Dermis blood vessel endothelial cell (primary cell): ENCODE data around the gene TBC1D3B. TPM values are rescaled to one million over a fixed set of nuclear protein-coding genes. Genes with fewer than 3 reads are reported as not detected.
"Not testable (repeated sequence)": the region's sequence is repeated elsewhere in the genome, so short reads cannot be mapped to it uniquely, and the experiment has no call there.

Experiments used
- DNase-seq: peaks from one replicate; pipeline ENCODE4 v3.0.0; 2010
- total RNA-seq: library from RNA; depleted of rRNA; stranded (reverse); fragments of >200 nt; gene quantifications from 2 replicates; pipeline ENCODE4 v1.2.3, GENCODE V29; 2014

The TBC1D3B gene
- 0.85 and 1.6 TPM in 2 replicates for total RNA-seq

DNA sequence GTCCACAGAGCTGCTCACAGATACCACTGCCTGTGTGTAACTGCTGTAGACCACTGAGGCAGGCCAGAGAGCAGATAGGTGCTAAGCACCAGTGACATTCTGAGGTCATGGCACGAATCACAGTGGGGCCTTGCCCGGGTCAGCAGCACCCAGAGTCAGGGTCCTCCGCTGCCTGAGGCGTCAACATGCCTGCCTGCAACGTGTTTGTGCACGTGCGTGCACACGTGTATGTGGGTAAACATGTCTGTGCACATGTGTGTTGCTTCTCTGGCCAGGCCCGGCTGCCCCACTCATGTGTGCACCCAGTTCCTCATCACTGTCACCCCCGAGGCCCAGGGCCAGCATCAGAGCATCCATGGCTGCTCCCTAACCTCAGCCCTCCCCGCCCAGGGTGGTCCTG lies at the start of gene TBC1D3B:
Gene TBC1D3B (minus strand): TSS at position 101 of the 400 bp plus-strand sequence. CDS start 1,586 bp downstream, outside the sequence.
- not testable (repeated sequence) for DNase-seq

- not testable (repeated sequence) for DNase-seq
Observed at GRCh38 chr17:36222967-36223366, 46.5 kb upstream of the TBC1D3B start.

GRCh38 chr17:36221581-36222100 lies 45.2 kb upstream of the TBC1D3B start:
- not testable (repeated sequence) for DNase-seq

- not testable (repeated sequence) for DNase-seq
Observed at GRCh38 chr17:36220737-36221580, 44.5 kb upstream of the TBC1D3B start.

DNA sequence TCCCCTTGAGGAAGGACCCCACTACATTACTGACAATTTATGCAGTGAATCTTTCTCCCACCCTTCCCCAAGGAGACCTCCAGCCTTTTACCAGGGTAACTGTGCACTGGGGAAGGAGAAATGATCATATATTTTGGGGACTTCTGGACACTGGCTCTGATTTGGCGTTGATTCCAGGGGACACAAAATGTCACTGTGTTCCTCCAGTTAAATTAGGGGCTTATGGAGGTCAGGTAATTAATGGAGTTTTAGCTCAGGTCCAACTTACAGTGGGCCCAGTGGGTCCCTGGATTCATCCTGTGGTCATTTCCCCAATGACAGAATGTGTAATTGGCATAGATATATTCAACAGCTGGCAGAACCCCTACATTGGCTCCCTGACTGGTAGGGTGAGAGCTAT lies 43.1 kb upstream of the TBC1D3B start:
- DNase-seq, result not testable (repeated sequence)

DNA sequence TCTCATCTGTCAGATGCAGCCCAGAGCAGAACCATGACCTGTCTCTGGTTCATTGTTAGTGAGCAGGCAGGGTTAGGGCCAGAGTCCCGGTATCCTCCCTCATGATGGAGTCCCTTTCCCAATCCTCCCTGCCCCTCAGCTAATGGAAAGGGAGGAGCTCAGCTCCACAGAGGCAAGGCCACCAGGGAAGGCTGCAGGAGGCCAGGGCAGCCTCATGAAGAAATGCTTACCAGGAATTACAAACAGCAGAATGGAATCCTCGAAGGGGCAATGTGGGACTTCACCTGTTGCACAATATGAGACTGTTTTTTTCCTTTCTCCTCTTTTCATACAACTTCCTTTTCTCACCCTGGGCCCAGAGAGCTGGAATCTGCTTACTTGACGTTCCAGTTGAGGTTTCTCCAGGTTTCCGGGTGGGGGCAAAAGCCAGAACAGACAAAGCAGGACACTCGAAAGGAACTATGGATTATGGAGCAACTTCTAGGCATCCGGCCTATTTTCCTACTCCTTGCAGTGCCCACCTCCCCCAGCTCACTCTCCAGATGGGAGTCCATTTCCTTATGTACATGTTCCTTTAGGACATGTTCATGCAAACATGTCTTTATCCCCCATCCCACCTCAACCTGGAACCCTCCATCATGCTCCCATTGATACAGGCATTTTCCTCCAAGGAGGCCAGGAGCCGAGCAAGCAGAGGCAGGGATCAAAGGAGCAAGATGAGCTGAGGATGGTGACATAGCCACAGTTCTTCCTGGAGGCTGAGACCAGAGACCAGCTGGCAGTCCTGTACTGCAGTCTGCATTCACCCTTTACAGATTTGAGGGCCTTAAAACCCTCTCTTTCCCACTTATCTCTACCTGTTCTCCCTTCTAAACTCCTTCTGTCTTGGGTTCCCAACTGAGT lies 39.2 kb upstream of the TBC1D3B start:
- not testable (repeated sequence) for DNase-seq

- DNase-seq, result no peak
Observed at GRCh38 chr17:36214918-36215317, 38.5 kb upstream of the TBC1D3B start.

DNA sequence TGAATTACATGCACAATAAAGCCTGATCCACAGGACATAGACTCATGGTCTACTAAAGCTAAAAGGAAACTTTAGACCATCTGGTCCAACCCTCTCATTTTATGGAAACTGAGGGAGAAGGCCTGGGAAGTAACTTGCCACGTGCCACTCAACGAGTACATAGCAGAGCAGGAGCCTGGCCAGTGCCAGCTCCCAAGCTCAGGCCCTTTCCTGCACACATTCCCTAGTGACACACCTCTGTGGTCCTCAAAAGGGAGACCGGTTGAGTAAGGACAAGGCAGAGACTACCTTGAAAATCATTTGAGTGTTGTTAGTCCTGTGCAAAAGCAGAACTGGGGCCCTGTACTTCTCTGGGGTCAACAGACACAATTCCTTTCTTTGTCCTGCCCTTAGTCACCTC lies 37.3 kb upstream of the TBC1D3B start:
- no peak for DNase-seq

DNA sequence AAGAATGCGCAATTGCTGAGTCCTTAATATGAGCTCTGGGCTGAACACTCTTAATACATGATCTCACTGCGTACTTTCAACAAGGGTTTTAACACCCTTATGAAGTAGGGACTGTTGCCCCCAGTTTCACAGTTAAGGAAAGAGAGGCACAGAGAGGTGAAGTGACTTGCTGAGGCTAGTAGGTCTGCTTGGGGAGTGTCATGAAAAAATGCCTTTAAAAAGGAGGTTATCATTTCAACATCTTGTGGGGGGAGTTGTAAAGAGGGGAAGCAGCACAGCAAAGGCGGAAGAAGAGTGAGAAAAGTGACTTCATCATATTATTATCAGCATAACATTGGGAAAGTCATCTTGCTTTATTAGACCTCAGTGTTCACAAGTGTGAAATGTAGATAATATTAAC lies 36.5 kb upstream of the TBC1D3B start:
- no peak for DNase-seq

- no peak for DNase-seq
Observed at GRCh38 chr17:36212272-36212605, 35.8 kb upstream of the TBC1D3B start.

DNA sequence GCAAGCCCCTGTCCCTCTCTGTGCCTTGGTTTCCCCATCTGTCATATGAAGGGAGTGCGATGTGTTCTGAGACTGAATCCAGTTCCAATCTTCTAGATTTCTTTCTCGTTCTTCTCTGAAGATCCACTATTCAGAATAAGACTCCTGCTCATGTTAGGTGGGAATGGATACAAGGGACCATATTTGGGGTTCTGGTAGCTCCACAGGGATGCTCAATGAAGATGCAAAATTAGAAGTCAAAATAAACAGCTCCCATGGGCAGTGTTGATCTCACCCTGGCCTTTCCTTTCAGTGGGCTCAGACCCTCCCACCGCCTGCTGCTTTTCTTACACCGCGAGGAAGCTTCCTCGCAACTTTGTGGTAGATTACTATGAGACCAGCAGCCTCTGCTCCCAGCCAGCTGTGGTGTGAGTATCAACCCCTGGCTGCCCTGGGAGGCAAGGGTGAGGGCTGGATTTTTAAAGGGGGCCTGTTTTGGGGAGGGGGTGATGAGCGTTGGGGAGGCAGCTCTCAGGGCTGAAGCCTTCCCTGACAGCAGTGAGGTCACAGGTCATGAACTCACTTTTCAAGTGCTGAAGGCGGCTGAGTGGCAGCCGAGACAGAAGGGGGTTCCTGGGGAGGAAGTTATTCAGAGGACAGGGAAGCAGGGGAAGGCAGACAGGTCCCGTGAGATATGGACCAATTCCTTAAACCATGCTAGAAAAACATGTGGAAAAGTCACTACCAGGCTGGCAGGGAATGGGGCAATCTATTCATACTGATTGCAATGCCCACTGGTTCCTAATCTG lies 35.2 kb upstream of the TBC1D3B start:
- DNase-seq, result not testable (repeated sequence)

DNA sequence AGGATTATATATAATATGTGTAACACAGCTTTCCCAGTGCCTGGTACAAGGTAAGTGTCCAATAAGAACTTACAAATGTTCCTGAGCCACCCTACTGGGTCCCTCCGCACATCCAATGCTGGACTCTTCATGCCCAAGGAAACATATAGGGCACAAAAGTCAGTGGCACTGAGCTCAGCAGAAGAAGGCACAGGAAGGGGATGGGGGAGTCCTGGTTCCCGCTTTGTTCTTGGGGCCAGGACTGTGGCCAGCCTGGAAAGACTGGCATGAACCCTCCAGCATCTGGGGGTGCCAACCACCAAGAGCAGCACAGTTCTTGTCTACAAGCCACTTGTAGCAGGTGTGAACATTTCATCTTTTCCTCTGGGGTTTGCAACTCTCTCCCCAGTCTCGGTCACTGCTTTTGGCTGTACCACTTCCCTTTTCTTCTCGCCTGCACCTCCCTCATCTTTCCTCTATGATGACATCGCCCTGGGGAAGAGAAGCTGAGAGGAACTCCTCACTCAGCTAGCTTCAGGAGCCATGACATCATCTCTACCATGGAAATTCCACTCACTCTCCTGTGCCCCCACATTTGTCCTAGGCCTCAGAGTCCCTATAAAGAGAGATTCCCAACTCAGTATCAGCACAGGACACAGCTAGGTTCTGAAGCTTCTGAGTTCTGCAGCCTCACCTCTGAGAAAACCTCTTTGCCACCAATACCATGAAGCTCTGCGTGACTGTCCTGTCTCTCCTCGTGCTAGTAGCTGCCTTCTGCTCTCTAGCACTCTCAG lies 34.2 kb upstream of the TBC1D3B start, which contains the start of gene CCL4L2:
Gene CCL4L2 (plus strand): TSS at position 625 of the 773 bp plus-strand sequence.
- DNase-seq, result not testable (repeated sequence)

- DNase-seq, result no peak
Observed at GRCh38 chr17:36209575-36209974, 33.1 kb upstream of the TBC1D3B start.

- DNase-seq, result not testable (repeated sequence)
Observed at GRCh38 chr17:36207383-36207782, 30.9 kb upstream of the TBC1D3B start.

DNA sequence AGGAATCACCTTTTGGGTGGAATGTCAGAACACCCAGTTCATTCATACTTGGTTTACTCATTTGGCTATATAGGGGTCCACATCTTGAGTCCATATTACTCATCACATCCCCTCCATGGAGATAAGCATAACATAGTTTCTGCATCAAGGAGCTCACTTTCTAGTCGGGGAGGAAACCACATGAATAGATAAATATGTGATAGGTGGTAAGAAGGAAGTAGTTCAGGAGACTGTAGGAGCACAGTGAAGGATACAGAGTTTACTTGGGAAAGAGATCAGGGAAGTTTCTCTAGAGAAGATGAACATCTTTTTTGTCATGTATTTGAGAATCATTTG lies 30.0 kb upstream of the TBC1D3B start:
- DNase-seq, result not testable (repeated sequence)

GRCh38 chr17:36205637-36206485 lies 29.4 kb upstream of the TBC1D3B start:
- no peak for DNase-seq

GRCh38 chr17:36204724-36205500 lies 28.5 kb upstream of the TBC1D3B start:
- DNase-seq, result no peak

DNA sequence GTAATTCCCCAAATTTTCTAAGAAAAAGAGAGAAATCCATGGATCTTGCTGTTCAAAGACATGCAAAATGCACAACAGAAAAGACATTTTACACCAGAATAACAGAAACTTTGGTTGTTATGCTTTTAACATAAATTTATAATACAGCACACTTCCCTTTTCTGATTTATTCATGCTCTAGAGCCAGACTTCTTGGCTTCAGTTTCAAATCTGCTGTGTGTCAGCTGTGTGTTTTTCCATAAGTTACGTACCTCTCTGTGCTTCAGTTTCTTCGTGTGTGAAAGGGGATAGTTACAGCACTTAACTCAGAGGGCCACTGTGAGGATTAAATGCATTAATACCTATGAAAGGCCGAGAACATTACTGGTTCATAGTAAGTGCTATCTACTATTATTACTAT lies 26.9 kb upstream of the TBC1D3B start:
- no peak for DNase-seq

- DNase-seq, result not testable (repeated sequence)
Observed at GRCh38 chr17:36201506-36201905, 25.1 kb upstream of the TBC1D3B start.

DNA sequence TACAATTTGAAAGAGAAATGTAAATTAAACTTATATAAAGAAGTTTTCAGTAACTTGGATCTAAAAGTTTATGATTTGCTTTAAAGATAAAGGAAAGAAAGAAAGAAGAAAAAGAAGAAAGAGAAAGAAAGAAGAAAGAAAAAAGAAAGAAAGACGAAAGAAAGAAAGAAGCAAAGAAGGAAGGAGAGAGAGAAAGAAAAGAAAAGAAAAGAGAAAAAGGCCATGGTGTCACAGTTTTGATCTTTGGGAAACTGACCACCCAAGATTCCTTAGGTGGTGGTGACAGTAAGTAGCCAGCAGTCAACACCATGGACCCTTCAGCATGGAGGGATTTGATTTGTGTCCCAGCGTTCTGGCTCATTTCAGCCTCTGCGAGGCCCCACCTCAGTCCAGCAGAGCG lies 24.7 kb upstream of the TBC1D3B start:
- DNase-seq, result not testable (repeated sequence)
